ENCODE data around the gene PLBD2.
"Not testable (repeated sequence)": the region's sequence is repeated elsewhere in the genome, so short reads cannot be mapped to it uniquely, and the experiment has no call there.

The PLBD2 gene

GRCh38 chr12:113333877-113334785 is 24.3 kb upstream of the PLBD2 start:
- no peak for DNase-seq (ENCODE audit: low read depth, low spot score)

DNA sequence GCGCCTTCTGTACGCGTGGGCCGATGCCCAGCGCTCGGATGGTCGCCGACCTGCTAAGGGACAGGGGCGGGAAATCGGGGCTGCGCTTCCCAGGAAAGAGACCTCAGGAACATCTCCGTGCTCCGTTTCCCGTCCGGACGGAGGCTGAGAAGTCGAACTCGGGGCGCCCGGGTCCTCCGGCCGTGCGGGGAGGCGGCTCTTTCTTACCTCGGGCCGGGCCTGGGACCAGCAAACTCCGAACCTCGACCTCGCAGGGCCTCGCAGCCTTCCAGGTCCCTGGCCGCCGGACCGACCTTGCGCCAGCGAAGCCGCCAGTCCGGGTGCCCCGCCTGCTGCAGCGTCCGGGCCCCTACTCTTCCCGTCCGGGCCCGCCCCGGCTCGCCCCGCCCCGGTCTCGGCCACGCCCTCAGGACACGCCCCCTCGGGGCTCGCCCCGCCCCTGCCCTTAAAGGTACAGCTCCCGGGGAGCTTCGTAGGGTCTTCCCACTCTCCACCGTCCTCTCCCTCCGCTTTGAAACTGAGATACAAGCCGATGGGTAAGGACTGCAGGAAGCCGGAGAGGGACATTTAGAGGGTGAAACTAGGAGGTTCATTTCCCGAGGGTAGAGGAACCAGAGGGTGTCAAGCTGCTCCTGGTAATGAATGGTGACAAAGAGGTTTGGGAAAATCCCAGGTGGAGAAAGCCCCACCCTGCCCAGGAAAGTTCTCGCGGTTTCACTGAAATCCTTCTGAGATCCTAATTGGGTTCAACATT is 23.4 kb upstream of the PLBD2 start, which contains the start of gene SLC8B1:
SLC8B1 (minus strand) TSS at position 324 of the 754 bp plus-strand sequence. CDS start 2,231 bp downstream, outside the sequence.
- DNase-seq (ENCODE audit: low read depth, low spot score): no peak

GRCh38 chr12:113339540-113339939 is 18.8 kb upstream of the PLBD2 start:
- no peak for DNase-seq (ENCODE audit: low read depth, low spot score)

- no peak for DNase-seq (ENCODE audit: low read depth, low spot score)
Observed at GRCh38 chr12:113340061-113340460, 18.3 kb upstream of the PLBD2 start.

GRCh38 chr12:113341535-113341934 is 16.9 kb upstream of the PLBD2 start:
- DNase-seq (ENCODE audit: low read depth, low spot score): no peak

- no peak for DNase-seq (ENCODE audit: low read depth, low spot score)
Observed at GRCh38 chr12:113345318-113345717, 13.1 kb upstream of the PLBD2 start.

GRCh38 chr12:113346353-113346752 is 12.0 kb upstream of the PLBD2 start:
- no peak for DNase-seq (ENCODE audit: low read depth, low spot score)

DNA sequence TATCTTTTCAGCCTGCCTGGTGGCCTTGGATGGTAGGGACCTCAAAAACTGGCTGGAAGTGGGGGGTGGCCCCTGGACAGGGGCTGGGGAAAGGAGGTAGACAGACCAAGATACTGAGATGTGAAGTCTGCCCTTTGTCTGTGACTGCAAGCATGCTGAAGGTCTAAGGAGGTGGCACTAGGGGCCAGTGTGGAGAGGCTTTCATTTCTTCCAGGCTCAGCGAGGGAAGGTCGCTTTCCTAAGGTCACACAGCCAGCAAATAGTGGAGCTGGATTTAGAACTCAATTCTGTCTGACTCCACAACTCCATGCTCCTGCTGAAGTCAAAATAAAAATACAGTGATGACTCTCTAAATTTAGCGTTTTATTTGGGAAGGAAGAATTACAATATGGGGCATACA is 11.3 kb upstream of the PLBD2 start:
- no peak for DNase-seq (ENCODE audit: low read depth, low spot score)

DNA sequence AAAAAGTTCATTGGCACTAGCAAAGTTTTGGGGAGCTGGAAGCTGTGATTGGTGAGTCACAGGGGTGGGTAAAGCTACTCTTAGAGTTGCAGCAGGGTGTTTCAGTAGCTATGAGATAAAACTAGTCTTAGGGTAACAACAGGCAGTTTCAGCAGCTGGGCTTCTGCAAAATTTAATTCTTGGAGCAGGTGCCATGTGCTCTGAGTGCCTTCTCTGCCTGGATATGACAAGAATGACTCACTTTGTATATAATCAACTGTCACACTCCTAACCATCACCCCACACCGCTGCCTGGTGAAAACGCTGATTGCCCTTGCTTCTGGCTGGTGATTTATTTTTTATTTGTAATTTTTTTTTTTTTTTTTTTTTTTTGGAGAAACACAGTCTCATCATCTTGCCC is 10.5 kb upstream of the PLBD2 start:
- no peak for DNase-seq (ENCODE audit: low read depth, low spot score)

GRCh38 chr12:113348849-113349536 is 9.4 kb upstream of the PLBD2 start:
- no peak for DNase-seq (ENCODE audit: low read depth, low spot score)

DNA sequence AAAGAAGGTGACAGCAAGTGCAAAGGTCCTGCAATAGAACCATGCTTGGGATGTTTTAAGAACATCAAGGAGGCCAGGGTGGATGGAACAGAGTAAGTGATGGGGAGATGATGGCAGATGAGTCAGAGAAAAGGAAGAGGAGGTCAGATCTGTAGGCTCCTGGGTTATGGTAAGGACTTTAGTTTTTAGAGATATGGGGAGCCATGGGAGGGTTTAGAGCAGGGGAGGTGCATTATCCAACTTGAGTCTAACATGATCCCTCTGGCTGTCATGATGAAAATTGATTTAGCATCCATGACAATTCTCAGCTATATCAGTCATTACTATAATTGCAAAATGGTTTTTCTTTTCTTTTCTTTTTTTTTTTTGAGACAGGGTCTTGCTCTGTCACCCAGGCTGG is 7.3 kb upstream of the PLBD2 start:
- DNase-seq (ENCODE audit: low read depth, low spot score): no peak

- DNase-seq (ENCODE audit: low read depth, low spot score): not testable (repeated sequence)
Observed at GRCh38 chr12:113354192-113354591, 4.2 kb upstream of the PLBD2 start.

GRCh38 chr12:113359133-113359938 is 949 bp downstream of the PLBD2 start:
- DNase-seq (ENCODE audit: low read depth, low spot score): no peak

- DNase-seq (ENCODE audit: low read depth, low spot score): no peak
Observed at GRCh38 chr12:113359939-113360748, 1.8 kb downstream of the PLBD2 start.

- no peak for DNase-seq (ENCODE audit: low read depth, low spot score)
Observed at GRCh38 chr12:113361574-113362370, 3.4 kb downstream of the PLBD2 start.

GRCh38 chr12:113364698-113365097 is 6.3 kb downstream of the PLBD2 start:
- no peak for DNase-seq (ENCODE audit: low read depth, low spot score)

- DNase-seq (ENCODE audit: low read depth, low spot score): no peak
Observed at GRCh38 chr12:113365639-113366395, 7.4 kb downstream of the PLBD2 start.

GRCh38 chr12:113366827-113367226 is 8.4 kb downstream of the PLBD2 start:
- DNase-seq (ENCODE audit: low read depth, low spot score): no peak

DNA sequence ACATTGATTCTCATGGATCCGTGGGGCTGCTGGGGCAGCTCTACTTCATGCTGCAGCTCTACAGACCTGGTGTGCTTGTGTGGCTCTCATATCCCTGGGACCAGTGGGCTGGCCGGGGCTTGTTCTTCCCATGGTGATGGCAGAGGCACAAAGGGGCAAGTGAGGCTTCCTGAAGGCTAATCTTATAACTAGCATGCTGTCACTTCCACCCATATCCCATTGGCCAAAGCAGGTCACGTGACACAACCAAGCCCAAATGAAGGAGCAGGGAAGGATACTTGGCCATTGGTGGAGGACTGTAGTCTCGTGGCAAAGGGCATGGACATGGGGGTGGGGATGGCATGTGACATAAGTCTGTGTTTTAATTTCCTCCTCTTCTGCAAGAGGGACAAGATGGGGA is 9.9 kb downstream of the PLBD2 start:
- DNase-seq (ENCODE audit: low read depth, low spot score): no peak

Data from iPS DF 19.7 (cell line).